HEK293T (cell line): Measurements from ENCODE around the gene FAM120B.
"Not testable (repeated sequence)": the region's sequence is repeated elsewhere in the genome, so short reads cannot be mapped to it uniquely, and the experiment has no call there.

Experiments
- CTCF ChIA-PET: fragments of 350-600 bp; formaldehyde crosslinking; extraction: SDS; loops from one replicate; lab custom pipeline; 2021; ENCODE audit warnings: antibody characterized with exemption, inconsistent platforms; lab: Yijun Ruan, JAX
- POLR2A ChIA-PET: fragments of 350-600 bp; formaldehyde crosslinking; extraction: SDS; loops from one replicate; lab custom pipeline; 2020; ENCODE audit warnings: antibody characterized with exemption, inconsistent platforms; lab: Yijun Ruan, JAX
- DNase-seq: peaks from one replicate; pipeline ENCODE4 v3.0.0; 2012; ENCODE audit warnings: mixed read lengths; ENCODE audit errors: extremely low spot score
- ARNT ChIP-seq: fragments of 450-650 bp; IDR thresholded peaks from 2 replicates; pipeline ENCODE4 v1.6.1; 2017; ENCODE audit warnings: mild to moderate bottlenecking
- BHLHE40 ChIP-seq: fragments of 450-650 bp; IDR thresholded peaks from 2 replicates; pipeline ENCODE4 v1.6.1; 2016; ENCODE audit warnings: mild to moderate bottlenecking, moderate library complexity, borderline replicate concordance
- CTBP1 ChIP-seq: fragments of 450-650 bp; IDR thresholded peaks from 2 replicates; pipeline ENCODE4 v1.6.1; 2016; ENCODE audit warnings: borderline replicate concordance
- ELF4 ChIP-seq: fragments of 450-650 bp; IDR thresholded peaks from 2 replicates; pipeline ENCODE4 v1.6.1; 2017; ENCODE audit warnings: antibody characterized with exemption
- FOXA1 ChIP-seq: fragments of 450-650 bp; IDR thresholded peaks from 2 replicates; pipeline ENCODE4 v1.6.1; 2016; ENCODE audit warnings: mild to moderate bottlenecking
- FOXK2 ChIP-seq: fragments of 450-650 bp; IDR thresholded peaks from 2 replicates; pipeline ENCODE4 v1.6.1; 2016; ENCODE audit warnings: mild to moderate bottlenecking
- FOXM1 ChIP-seq: fragments of 450-650 bp; IDR thresholded peaks from 2 replicates; pipeline ENCODE4 v1.6.1; 2017; ENCODE audit warnings: mild to moderate bottlenecking, borderline replicate concordance
- HDGF ChIP-seq: fragments of 450-650 bp; IDR thresholded peaks from 2 replicates; pipeline ENCODE4 v1.6.1; 2017; ENCODE audit warnings: antibody characterized with exemption, borderline replicate concordance
- L3MBTL2 ChIP-seq: fragments of 450-650 bp; conservative IDR thresholded peaks from 2 replicates; pipeline ENCODE4 v1.6.1; 2016; ENCODE audit warnings: mild to moderate bottlenecking
- LEF1 ChIP-seq: fragments of 450-650 bp; IDR thresholded peaks from 2 replicates; pipeline ENCODE4 v1.6.1; 2017; ENCODE audit warnings: mild to moderate bottlenecking, borderline replicate concordance
- NFRKB ChIP-seq: fragments of 450-650 bp; IDR thresholded peaks from 2 replicates; pipeline ENCODE4 v1.6.1; 2016; ENCODE audit warnings: mild to moderate bottlenecking, moderate library complexity
- SP1 ChIP-seq: fragments of 450-650 bp; IDR thresholded peaks from 2 replicates; pipeline ENCODE4 v1.6.1; 2017
- SUZ12 ChIP-seq: fragments of 450-650 bp; IDR thresholded peaks from 2 replicates; pipeline ENCODE4 v1.6.1; 2016; ENCODE audit warnings: mild to moderate bottlenecking
- TARDBP ChIP-seq: fragments of 450-650 bp; IDR thresholded peaks from 2 replicates; pipeline ENCODE4 v1.6.1; 2016
- ZNF384 ChIP-seq: fragments of 450-650 bp; IDR thresholded peaks from 2 replicates; pipeline ENCODE4 v1.6.1; 2016
- TF ChIP-seq, protein P1 (sequence below): fragments of 450-650 bp; IDR thresholded peaks from 2 replicates; pipeline ENCODE4 v1.6.1; 2016

The FAM120B gene

DNA sequence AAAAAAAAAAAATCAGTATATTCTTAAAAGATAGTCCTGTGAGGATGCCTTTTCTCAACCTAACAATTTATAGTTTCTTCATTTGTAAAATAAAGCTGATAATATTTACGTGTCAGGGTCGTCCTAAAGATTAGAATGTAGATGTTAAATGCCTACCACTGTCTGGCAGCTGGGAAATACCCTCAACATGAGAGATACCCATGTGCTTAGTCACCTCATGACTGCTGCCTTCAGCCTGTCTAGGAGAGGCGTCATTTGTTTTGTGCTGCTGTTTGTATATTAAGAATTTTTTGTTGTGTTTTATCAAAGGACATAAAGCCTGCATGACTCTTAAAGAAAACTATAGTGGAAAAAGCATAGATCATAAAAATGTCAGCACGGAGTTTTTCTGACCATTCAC, 9.5 kb downstream of the FAM120B start:
- DNase-seq: no peak
- TF ChIP-seq FOXA1 (no peak), CTBP1 (no peak), SP1 (no peak), ELF4 (no peak), ARNT (no peak), L3MBTL2 (no peak), BHLHE40 (no peak)
- CTCF ChIA-PET: no interaction called here
- POLR2A ChIA-PET: no interaction called here

DNA sequence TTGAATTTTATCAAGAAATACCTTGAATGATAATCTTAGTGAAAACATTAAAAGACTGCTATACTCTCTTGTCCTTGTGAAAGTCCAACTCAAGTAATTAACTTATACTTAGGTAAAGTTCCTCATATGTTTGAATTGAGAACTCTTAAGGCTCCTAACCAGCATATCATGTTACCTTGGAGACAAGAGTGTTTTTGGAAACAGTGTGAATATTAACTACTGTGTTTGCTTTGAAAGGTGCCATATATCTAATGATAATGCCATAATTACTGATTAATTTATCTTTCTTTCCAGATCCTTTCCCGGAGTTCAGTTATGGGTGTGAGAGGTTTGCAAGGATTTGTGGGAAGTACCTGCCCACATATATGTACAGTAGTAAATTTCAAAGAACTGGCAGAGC, 10.5 kb downstream of the FAM120B start:
- DNase-seq: no peak
- POLR2A ChIA-PET: no interaction called here
- TF ChIP-seq TARDBP (no peak), FOXA1 (no peak), BHLHE40 (no peak), L3MBTL2 (no peak), ZNF384 (no peak), ARNT (no peak), ELF4 (no peak), LEF1 (no peak), NFRKB (no peak), SUZ12 (no peak), FOXM1 (no peak), FOXK2 (no peak), CTBP1 (no peak), HDGF (no peak), SP1 (no peak)
- TF ChIP-seq, protein P1, sequence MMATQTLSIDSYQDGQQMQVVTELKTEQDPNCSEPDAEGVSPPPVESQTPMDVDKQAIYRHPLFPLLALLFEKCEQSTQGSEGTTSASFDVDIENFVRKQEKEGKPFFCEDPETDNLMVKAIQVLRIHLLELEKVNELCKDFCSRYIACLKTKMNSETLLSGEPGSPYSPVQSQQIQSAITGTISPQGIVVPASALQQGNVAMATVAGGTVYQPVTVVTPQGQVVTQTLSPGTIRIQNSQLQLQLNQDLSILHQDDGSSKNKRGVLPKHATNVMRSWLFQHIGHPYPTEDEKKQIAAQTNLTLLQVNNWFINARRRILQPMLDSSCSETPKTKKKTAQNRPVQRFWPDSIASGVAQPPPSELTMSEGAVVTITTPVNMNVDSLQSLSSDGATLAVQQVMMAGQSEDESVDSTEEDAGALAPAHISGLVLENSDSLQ: no peak
- CTCF ChIA-PET: no interaction called here

DNA sequence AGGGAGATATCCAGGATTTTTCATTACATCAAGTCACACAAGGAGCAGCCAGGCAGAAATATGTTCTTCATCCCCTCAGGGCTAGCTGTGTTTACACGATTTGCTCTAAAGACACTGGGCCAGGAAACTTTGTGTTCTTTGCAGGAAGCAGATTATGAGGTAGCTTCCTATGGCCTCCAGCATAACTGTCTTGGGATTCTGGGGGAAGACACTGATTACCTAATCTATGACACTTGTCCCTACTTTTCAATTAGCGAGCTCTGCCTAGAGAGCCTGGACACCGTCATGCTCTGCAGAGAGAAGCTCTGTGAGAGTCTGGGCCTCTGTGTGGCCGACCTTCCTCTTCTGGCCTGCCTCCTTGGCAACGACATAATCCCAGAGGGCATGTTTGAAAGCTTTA, 11.2 kb downstream of the FAM120B start:
- ChIA-PET POLR2A (interaction anchor here (0.7 kb wide), 1 partner anchor 14 kb away, joined by 3 read pairs; no protein-coding TSS in a partner anchor), CTCF (no interaction called here)
- DNase-seq: no peak
- TF ChIP-seq FOXM1 (no peak), LEF1 (no peak), FOXA1 (no peak), FOXK2 (no peak), BHLHE40 (no peak), L3MBTL2 (no peak), SP1 (no peak), ARNT (no peak), CTBP1 (no peak), ZNF384 (no peak), HDGF (no peak), NFRKB (no peak), TARDBP (no peak), SUZ12 (no peak)

DNA sequence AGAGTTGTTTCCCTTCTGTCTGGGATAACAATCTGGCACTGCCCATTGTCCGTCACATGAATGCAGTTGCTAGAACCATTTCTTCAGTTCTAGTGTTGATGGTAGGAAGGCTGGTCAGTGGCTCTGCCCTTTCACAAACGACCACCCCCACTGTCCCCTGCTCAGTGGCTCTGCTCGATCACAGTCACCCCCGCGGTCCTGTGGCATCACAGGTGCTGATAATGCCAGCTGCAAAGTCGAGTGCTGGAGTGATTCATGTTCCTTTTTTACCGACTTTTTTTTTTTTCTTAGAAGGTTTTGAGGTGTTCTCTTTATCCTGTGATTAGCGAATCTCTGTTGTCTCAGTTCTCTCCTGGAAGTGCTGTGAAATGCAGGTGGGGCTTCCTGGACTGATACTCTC, 22.8 kb downstream of the FAM120B start:
- CTCF ChIA-PET: no interaction called here
- TF ChIP-seq SP1: no peak
- TF ChIP-seq BHLHE40: no peak
- TF ChIP-seq SUZ12: no peak
- TF ChIP-seq FOXK2: no peak
- TF ChIP-seq FOXA1: no peak
- no peak for TF ChIP-seq TARDBP
- no peak for TF ChIP-seq L3MBTL2
- TF ChIP-seq ZNF384: no peak
- TF ChIP-seq LEF1: no peak
- TF ChIP-seq NFRKB: no peak
- TF ChIP-seq ARNT: no peak
- TF ChIP-seq, protein P1: no peak
- TF ChIP-seq ELF4: no peak
- no peak for TF ChIP-seq HDGF
- no peak for TF ChIP-seq CTBP1
- TF ChIP-seq FOXM1: no peak
- POLR2A ChIA-PET: no interaction called here

DNA sequence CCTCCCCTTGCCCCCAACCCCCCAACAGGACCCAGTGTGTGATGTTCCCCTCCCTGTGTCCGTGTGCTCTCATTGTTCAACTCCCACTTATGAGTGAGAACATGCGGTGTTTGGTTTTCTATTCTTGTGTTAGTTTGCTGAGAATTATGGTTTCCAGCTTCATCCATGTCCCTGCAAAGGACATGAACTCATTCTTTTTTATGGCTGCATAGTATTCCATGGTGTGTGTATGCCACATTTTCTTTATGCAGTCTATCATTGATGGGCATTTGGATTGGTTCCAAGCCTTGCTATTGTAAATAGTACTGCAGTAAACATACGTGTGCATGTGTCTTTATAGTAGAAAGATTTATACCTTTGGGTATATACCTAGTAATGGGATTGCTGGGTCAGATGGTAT, 28.6 kb downstream of the FAM120B start:
- DNase-seq, CTCF ChIA-PET, POLR2A ChIA-PET: not testable (repeated sequence)

More for the DNA sequence above, 22.8 kb downstream of the FAM120B start:
- no peak for DNase-seq

DNA sequence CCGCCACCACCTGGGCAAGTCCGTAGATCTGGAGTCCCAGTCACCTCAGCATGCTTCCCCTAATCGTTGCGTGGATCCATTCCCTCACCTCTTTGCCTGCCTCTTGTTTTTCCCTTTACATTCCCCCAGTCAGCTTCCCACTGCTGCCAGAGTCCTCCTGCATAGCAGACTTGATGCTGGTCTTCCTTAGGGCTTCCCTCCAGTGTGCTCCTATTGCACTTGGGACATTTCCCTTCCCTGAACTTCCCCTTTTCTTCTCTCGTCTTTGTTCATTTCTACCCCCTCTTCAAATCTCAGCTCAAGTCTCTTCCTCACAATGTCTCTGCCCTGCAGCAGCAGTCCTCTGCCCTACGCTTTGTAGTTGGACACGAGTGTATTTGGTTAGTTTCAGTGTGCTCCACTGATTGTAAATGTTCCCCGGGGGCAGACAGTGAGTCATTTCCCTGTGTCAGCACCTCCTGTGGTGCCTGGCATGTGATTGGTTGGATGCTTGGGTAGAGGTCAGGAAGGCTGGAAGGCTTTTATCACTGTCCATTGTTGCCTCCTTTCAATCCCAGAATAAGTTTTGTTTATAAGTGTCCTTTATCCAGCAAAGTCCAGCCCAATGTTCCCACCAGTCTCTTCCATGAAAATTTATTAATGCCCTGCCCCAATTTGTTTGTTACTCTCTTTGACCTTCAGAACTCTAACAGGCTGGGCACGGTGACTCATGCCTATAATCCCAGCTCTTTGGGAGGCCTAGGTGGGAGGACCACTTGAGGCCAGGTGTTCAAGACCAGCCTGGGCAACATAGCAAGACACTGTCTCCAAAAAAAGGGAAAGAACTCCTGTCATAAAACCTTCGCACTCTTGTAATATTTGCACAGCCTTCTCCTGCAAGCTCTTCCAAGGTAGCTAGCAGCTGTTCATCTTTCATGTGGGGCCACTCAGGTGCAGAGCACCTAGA, 38.3 kb downstream of the FAM120B start:
- peak; percentile 39 for DNase-seq
- POLR2A ChIA-PET: no interaction called here
- CTCF ChIA-PET: no interaction called here
- TF ChIP-seq FOXA1 (no peak), CTBP1 (no peak), L3MBTL2 (no peak), ELF4 (no peak), ZNF384 (no peak), ARNT (no peak), SP1 (no peak), NFRKB (no peak), LEF1 (no peak), HDGF (no peak), SUZ12 (no peak), FOXK2 (no peak), FOXM1 (no peak), TARDBP (no peak), BHLHE40 (no peak)
- TF ChIP-seq, protein P1: no peak
